GM12865 (cell line): ENCODE measurements around the gene MALT1.

Experiments
- DNase-seq: peaks from one replicate; pipeline ENCODE4 v3.0.0; 2010; ENCODE audit warnings: low read depth
- H3K4me3 ChIP-seq: 2 replicates; pipeline ENCODE4 v1.5.1; 2011; ENCODE audit warnings: mild to moderate bottlenecking, low read depth, low read length, control low read depth
- TF ChIP-seq, protein P1 (sequence below): IDR thresholded peaks from 2 replicates; pipeline ENCODE4 v1.5.1; 2011; ENCODE audit warnings: low read length, control low read depth, low read depth, inconsistent platforms; ENCODE audit not compliant: insufficient read depth; ENCODE audit errors: missing control alignments

The MALT1 gene

DNA sequence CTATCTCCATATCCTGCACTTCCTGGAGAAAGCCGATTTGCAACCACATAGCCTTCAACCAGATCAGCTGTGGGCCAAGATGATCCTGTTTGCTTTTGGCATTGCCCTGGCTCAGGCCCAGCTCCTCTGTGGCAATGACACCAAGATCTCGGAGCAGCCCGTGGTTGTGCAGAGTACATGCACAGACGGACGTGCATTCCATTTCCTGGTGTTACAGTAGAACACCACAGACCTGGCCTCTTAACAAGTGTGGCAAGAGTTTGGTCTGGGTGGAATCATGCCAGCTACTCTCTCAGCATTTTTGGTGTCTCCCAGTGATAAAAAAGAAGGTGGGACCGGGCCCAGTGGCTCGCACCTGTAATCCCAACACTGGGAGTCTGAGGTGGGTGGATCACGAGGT, 20.0 kb downstream of the MALT1 start:
- no peak for DNase-seq
- TF ChIP-seq, protein P1, sequence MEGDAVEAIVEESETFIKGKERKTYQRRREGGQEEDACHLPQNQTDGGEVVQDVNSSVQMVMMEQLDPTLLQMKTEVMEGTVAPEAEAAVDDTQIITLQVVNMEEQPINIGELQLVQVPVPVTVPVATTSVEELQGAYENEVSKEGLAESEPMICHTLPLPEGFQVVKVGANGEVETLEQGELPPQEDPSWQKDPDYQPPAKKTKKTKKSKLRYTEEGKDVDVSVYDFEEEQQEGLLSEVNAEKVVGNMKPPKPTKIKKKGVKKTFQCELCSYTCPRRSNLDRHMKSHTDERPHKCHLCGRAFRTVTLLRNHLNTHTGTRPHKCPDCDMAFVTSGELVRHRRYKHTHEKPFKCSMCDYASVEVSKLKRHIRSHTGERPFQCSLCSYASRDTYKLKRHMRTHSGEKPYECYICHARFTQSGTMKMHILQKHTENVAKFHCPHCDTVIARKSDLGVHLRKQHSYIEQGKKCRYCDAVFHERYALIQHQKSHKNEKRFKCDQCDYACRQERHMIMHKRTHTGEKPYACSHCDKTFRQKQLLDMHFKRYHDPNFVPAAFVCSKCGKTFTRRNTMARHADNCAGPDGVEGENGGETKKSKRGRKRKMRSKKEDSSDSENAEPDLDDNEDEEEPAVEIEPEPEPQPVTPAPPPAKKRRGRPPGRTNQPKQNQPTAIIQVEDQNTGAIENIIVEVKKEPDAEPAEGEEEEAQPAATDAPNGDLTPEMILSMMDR: no peak
- no peak overlapping the region for H3K4me3 ChIP-seq

DNA sequence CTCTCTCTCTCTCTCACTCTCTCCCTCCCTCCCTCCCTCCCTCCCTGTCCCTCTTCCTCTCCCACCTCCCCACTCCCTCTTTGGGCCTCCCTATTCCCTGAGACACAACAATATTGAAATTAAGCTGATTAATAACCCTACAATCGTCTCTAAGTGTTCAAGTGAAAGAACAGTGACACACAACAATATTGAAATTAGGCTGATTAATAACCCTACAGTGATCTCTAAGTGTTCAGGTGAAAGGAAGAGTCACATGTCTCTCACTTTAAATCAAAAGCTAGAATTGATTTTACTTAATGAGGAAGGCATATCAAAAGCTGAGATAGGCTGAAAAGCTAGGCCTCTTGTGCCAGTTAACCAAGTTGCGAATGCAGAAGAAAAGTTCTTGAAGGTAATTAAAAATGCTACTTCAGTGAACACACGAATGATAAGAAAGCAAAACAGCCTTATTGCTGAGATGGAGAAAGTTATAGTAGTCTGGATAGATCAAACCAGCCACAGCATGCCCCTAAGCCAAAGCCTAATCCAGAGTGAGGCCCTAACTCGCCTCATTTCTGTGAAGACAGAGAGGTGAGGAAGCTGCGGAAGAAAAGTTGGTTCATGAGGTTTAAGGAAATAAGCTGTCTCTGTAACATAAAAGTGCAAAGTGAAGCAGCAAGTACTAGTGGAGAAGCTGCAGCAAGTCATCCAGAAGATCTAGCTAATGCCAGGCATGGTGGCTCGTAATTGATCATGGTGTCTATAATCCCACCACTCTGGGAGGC, 21.3 kb downstream of the MALT1 start:
- DNase-seq: no peak
- TF ChIP-seq, protein P1: no peak
- no peak overlapping the region for H3K4me3 ChIP-seq

DNA sequence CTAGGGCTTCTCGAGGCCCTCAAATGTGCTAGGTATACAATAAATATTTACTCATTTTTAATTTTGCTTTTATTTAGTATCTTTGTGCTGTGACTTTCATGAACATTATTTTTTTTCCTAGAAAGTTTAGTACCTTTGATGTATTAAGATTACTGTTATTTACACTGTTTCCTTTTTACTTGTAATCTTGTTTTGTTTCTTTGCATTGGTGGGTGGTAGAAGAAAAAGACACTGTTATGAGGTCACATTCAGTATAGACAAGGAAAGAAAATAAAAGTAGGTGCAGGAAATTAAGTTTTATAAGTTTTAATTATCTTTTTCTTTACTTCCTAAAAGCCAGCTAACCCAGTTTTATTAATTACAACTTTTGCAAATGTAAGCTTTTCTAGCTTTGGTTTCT, 23.0 kb downstream of the MALT1 start:
- TF ChIP-seq, protein P1: no peak
- H3K4me3 ChIP-seq: no peak overlapping the region
- no peak for DNase-seq

- no peak overlapping the region for H3K4me3 ChIP-seq
- TF ChIP-seq, protein P1: no peak
- DNase-seq: no peak
Measured at GRCh38 chr18:58694720-58695468, 23.6 kb downstream of the MALT1 start.

- no peak for DNase-seq
- TF ChIP-seq, protein P1: no peak
Measured at GRCh38 chr18:58695772-58696171, 24.5 kb downstream of the MALT1 start.

DNA sequence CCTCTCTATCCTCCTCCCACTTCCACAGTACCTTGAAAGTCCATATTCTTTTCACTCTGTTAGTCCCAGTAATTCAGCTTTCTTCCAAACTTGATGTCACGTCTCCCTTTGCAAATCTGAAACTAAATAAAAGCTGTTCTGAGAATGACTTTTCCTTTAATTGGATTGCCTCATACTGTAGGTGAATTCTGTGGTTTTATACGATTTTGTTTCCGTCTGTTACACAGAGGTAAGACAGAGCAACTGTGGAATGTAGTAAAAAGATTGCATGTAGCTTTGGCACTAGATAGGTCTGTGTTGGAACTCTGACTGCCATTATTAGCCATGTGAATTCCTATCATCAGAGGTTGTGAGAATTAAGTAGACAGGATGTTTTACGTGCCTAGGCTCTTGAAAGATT, 25.9 kb downstream of the MALT1 start:
- no peak overlapping the region for H3K4me3 ChIP-seq
- TF ChIP-seq, protein P1: no peak
- DNase-seq: no peak

More at GRCh38 chr18:58695772-58696171, 24.5 kb downstream of the MALT1 start:
- no peak overlapping the region for H3K4me3 ChIP-seq
